Ishikawa (cell line): ENCODE measurements around the gene PPP2R2C.

Experiments
- CEBPB ChIP-seq: IDR thresholded peaks from 2 replicates; pipeline ENCODE4 v1.6.1; 2012
- CREB1 ChIP-seq: IDR thresholded peaks from 2 replicates; pipeline ENCODE4 v1.6.1; 2012; ENCODE audit warnings: low read depth
- EGR1 ChIP-seq: IDR thresholded peaks from 2 replicates; pipeline ENCODE4 v1.6.1; 2012
- EP300 ChIP-seq: IDR thresholded peaks from 2 replicates; pipeline ENCODE4 v1.6.1; 2012; ENCODE audit warnings: borderline replicate concordance
- FOXM1 ChIP-seq: IDR thresholded peaks from 2 replicates; pipeline ENCODE4 v1.6.1; 2012; ENCODE audit warnings: low read depth, borderline replicate concordance
- MAX ChIP-seq: IDR thresholded peaks from 2 replicates; pipeline ENCODE4 v1.6.1; 2012
- NFIC ChIP-seq: IDR thresholded peaks from 2 replicates; pipeline ENCODE4 v1.6.1; 2012
- RAD21 ChIP-seq: IDR thresholded peaks from 2 replicates; pipeline ENCODE4 v1.6.1; 2012; ENCODE audit warnings: low read depth
- REST ChIP-seq: IDR thresholded peaks from 2 replicates; pipeline ENCODE4 v1.6.1; 2012; ENCODE audit warnings: low read depth, mild to moderate bottlenecking
- TAF1 ChIP-seq: IDR thresholded peaks from 2 replicates; pipeline ENCODE4 v1.6.1; 2012; ENCODE audit warnings: low read depth, mild to moderate bottlenecking
- TCF12 ChIP-seq: IDR thresholded peaks from 2 replicates; pipeline ENCODE4 v1.6.1; 2012; ENCODE audit warnings: low read depth
- TEAD4 ChIP-seq: IDR thresholded peaks from 2 replicates; pipeline ENCODE4 v1.6.1; 2012
- USF1 ChIP-seq: IDR thresholded peaks from 2 replicates; pipeline ENCODE4 v1.6.1; 2012
- YY1 ChIP-seq: IDR thresholded peaks from 2 replicates; pipeline ENCODE4 v1.6.1; 2012; ENCODE audit warnings: low read depth
- ZBTB7A ChIP-seq: IDR thresholded peaks from 2 replicates; pipeline ENCODE4 v1.6.1; 2012; ENCODE audit warnings: low read depth

The PPP2R2C gene

GRCh38 chr4:6368096-6368495 is 104.3 kb downstream of the PPP2R2C start:
- TF ChIP-seq CREB1, result no peak
- no peak for TF ChIP-seq YY1
- TF ChIP-seq TAF1, result no peak
- TF ChIP-seq EP300, result no peak
- TF ChIP-seq ZBTB7A, result no peak
- TF ChIP-seq EGR1, result no peak
- no peak for TF ChIP-seq NFIC
- TF ChIP-seq REST, result no peak
- no peak for TF ChIP-seq FOXM1
- TF ChIP-seq TEAD4, result no peak
- TF ChIP-seq TCF12, result no peak
- TF ChIP-seq USF1, result no peak
- TF ChIP-seq MAX, result no peak
- no peak for TF ChIP-seq RAD21
- TF ChIP-seq CEBPB, result no peak

- no peak for TF ChIP-seq RAD21
These were observed 105.0 kb downstream of the PPP2R2C start for GRCh38 chr4:6367371-6367851.

- TF ChIP-seq USF1, result no peak
- TF ChIP-seq CEBPB, result no peak
- TF ChIP-seq YY1, result no peak
These were observed 105.8 kb downstream of the PPP2R2C start for GRCh38 chr4:6366581-6366980.

GRCh38 chr4:6365545-6366086 is 106.8 kb downstream of the PPP2R2C start:
- TF ChIP-seq ZBTB7A (no peak), MAX (no peak), USF1 (no peak), NFIC (no peak), RAD21 (no peak), EGR1 (no peak), CREB1 (no peak), FOXM1 (no peak)

GRCh38 chr4:6364581-6364980 is 107.8 kb downstream of the PPP2R2C start:
- TF ChIP-seq EP300 (no peak), USF1 (no peak), TAF1 (no peak), FOXM1 (no peak), CEBPB (no peak), EGR1 (no peak), MAX (no peak), ZBTB7A (no peak), YY1 (no peak), NFIC (no peak), TEAD4 (no peak), REST (no peak), TCF12 (no peak), CREB1 (no peak), RAD21 (no peak)

GRCh38 chr4:6364146-6364545 is 108.3 kb downstream of the PPP2R2C start:
- TF ChIP-seq TAF1, result no peak
- TF ChIP-seq REST, result no peak
- no peak for TF ChIP-seq TEAD4
- TF ChIP-seq USF1, result no peak
- no peak for TF ChIP-seq EP300
- TF ChIP-seq CREB1, result no peak
- no peak for TF ChIP-seq MAX
- no peak for TF ChIP-seq YY1
- no peak for TF ChIP-seq FOXM1
- TF ChIP-seq CEBPB, result no peak
- no peak for TF ChIP-seq ZBTB7A
- no peak for TF ChIP-seq RAD21
- no peak for TF ChIP-seq EGR1
